Activated CD8-positive, alpha-beta T cell treated with anti-CD3 and anti-CD28 coated beads, Interleukin-2, amount 10 ng/mL, durations not matched to agents 7 days and 5 days (primary cell): ENCODE results near the gene PTPRR. TPM values are rescaled to one million over a fixed set of nuclear protein-coding genes. Genes with fewer than 3 reads are reported as not detected.

ENCODE experiments used
- ATAC-seq: fragments of 150-1000 bp; cut with Tn5 transposase; one replicate; pipeline ENCODE4 v1.10.0; 2021; ENCODE audit warnings: moderate library complexity
- CTCF ChIA-PET: fragments of 350-600 bp; sonication (Branson Sonifier 250); formaldehyde crosslinking; loops from one replicate; lab custom pipeline; 2021; ENCODE audit warnings: antibody characterized with exemption; lab: Charles Lee
- POLR2A ChIA-PET: fragments of 350-600 bp; sonication (Branson Sonifier 250); formaldehyde crosslinking; loops from one replicate; lab custom pipeline; 2021; ENCODE audit warnings: antibody characterized with exemption; lab: Charles Lee
- DNase-seq: peaks from one replicate; pipeline ENCODE4 v3.0.0-alpha.2; 2020
- H3K27ac Mint-ChIP-seq: one replicate; pipeline ENCODE4 v1.8.0; 2021; ENCODE audit warnings: mild to moderate bottlenecking, mixed read lengths
- H3K27me3 Mint-ChIP-seq: one replicate; pipeline ENCODE4 v1.8.0; 2021; ENCODE audit warnings: low read depth, mixed read lengths
- H3K36me3 Mint-ChIP-seq: one replicate; pipeline ENCODE4 v1.8.0; 2021; ENCODE audit warnings: low read depth, mixed read lengths
- H3K4me1 Mint-ChIP-seq: one replicate; pipeline ENCODE4 v1.8.0; 2021; ENCODE audit warnings: low read depth, mixed read lengths
- H3K4me3 Mint-ChIP-seq: one replicate; pipeline ENCODE4 v1.8.0; 2021; ENCODE audit warnings: mild to moderate bottlenecking, mixed read lengths
- H3K9me3 Mint-ChIP-seq: one replicate; pipeline ENCODE4 v1.8.0; 2022; ENCODE audit warnings: mixed read lengths; ENCODE audit not compliant: insufficient read depth
- total RNA-seq, 2 experiments: library from RNA; stranded (reverse); gene quantifications; one replicate each; pipeline ENCODE4 v1.2.3, GENCODE V29; 2021

Gene PTPRR
- total RNA-seq, 2 experiments from 2014 or later, result not detected

DNA sequence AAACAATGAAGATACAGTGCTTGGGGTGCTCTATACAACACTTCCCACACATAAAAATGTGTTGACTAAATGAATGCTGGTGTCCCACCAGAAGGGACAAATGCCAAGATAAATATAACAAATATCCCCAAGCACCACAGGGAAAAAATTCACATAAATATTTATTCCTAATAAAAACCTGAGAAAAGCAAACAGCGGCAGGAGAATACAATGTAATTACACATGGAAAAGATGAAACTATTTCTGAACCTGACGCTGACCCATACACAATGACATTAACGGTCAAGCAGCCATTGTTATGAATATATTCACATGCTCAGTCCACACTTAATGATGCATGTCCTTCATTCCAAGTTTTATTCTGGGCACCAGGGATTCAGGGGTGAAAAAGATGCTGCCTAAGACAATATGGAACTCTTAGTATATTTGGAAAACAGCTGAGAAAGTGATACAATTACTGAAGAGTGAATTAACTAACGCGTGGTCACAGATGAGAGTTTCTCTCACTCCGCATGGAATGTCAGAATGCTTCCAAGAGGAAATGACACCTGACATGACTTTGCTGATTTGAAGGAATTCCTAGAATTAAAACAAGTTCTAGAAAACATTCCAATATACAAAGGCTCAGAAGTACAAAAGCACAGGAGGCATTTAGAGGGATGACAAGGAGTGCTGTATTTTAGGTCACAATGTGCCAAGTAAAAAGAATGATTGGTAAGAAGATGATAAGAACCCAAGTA is 27.9 kb upstream of the PTPRR start:
- DNase-seq, result no peak
- H3K4me1 Mint-ChIP-seq, result no peaks in the 10 kb centered on the region
- no peaks in the 10 kb centered on the region for H3K36me3 Mint-ChIP-seq
- ATAC-seq, result no peak
- H3K9me3 Mint-ChIP-seq, result no peaks in the 10 kb centered on the region
- no peaks in the 10 kb centered on the region for H3K27me3 Mint-ChIP-seq
- ChIA-PET CTCF (no interaction called here), POLR2A (no interaction called here)
- H3K4me3 Mint-ChIP-seq, result no peak overlapping the region
- no peak overlapping the region for H3K27ac Mint-ChIP-seq

DNA sequence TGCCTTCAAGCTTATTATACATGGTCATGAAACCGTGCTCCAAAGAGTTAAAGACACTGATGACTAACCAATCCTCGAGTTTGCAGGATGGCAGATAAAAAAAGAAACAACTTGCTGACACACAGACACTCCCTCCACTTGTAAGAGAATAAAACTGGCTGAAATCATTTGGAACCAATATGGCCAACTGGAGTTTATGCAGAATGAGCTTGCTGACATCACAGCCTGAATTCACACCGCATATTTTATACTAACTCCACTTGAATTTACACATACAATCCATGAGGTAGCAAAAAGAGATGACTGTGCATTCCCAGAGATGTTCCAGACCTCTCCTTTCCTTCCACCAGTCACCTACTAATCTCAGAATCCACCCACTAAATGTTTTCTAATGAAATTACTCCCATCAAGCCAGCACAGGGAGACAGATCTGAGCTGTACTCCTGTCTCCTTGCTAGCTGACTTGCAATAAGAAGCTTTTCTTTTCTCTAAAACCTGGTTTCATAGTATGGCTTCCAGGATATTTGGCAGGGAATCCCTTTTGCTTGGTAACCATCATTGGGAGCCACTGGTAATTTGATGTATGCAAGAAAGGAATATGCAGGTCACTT is 15.8 kb upstream of the PTPRR start:
- Mint-ChIP-seq H3K9me3 (no peaks in the 10 kb centered on the region), H3K4me3 (no peak overlapping the region), H3K27ac (no peak overlapping the region), H3K27me3 (no peaks in the 10 kb centered on the region), H3K4me1 (no peaks in the 10 kb centered on the region), H3K36me3 (no peaks in the 10 kb centered on the region)
- ChIA-PET CTCF (no interaction called here), POLR2A (no interaction called here)
- ATAC-seq (no peak), DNase-seq (no peak)

DNA sequence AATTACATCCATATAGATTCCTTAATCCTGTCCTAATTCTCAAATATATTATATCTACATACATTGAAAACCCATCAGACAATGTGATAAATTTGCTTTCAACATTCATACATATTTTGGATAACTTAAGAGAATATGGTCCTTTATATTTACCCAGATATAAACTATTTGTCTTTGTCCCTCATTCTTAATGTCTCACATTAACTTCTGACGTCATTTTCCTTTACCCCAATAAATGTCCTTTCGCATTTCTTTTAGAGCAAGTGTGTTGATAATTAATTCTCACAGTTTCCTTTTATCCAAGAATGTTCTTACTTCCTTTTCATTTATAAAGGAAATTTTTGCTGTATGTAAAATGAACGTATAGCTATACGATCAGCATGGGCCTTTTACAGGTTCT is 12.6 kb upstream of the PTPRR start:
- Mint-ChIP-seq H3K4me3 (no peak overlapping the region), H3K27me3 (no peaks in the 10 kb centered on the region), H3K27ac (no peak overlapping the region), H3K9me3 (no peaks in the 10 kb centered on the region), H3K4me1 (no peaks in the 10 kb centered on the region), H3K36me3 (no peaks in the 10 kb centered on the region)
- DNase-seq (no peak), ATAC-seq (no peak)
- ChIA-PET POLR2A (no interaction called here), CTCF (no interaction called here)

DNA sequence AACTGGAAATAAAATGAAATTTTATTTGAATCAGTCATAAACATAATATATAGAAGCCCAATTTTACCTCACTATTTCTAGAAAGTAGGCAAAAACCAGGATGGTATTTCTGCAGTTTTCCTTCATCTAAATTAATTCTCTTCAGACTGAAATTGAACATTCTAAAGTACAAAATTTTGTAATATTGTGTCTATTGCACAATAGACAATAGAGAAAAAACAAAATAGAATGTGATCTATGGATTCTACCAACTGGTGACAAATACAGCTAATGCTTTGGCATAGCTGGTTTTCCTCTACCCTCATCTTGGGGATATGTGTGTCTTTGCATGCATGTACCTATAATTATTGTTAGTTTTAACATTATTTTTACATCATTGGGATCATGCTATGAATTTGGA is 8.5 kb upstream of the PTPRR start:
- ATAC-seq (no peak), DNase-seq (no peak)
- Mint-ChIP-seq H3K4me1 (no peaks in the 10 kb centered on the region), H3K27me3 (no peaks in the 10 kb centered on the region), H3K27ac (no peak overlapping the region), H3K9me3 (no peaks in the 10 kb centered on the region), H3K36me3 (no peaks in the 10 kb centered on the region), H3K4me3 (no peak overlapping the region)
- ChIA-PET POLR2A (no interaction called here), CTCF (no interaction called here)

DNA sequence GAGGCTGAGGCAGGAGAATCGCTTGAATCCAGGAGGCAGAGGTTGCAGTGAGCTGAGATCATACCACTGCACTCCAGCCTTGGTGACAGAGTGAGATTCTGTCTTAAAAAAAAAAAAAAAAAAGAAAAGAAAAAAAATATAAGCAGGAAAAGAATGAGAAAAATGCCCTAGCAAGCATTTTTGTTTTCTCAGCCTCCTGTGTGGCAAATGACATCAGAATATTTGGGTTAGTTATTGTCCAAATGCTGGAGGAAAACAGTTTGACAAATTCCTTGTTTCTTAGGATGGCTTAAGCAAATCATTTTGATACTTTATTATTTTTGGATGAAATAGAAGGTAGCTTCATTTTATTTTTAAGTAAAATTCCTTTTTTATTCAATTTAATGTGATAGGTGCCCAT is 7.5 kb upstream of the PTPRR start:
- DNase-seq (no peak), ATAC-seq (no peak)
- ChIA-PET CTCF (no interaction called here), POLR2A (no interaction called here)
- H3K27ac Mint-ChIP-seq, result no peak overlapping the region
- H3K36me3 Mint-ChIP-seq, result no peaks in the 10 kb centered on the region
- H3K4me1 Mint-ChIP-seq, result no peaks in the 10 kb centered on the region
- H3K9me3 Mint-ChIP-seq, result no peaks in the 10 kb centered on the region
- no peaks in the 10 kb centered on the region for H3K27me3 Mint-ChIP-seq
- H3K4me3 Mint-ChIP-seq, result no peak overlapping the region

DNA sequence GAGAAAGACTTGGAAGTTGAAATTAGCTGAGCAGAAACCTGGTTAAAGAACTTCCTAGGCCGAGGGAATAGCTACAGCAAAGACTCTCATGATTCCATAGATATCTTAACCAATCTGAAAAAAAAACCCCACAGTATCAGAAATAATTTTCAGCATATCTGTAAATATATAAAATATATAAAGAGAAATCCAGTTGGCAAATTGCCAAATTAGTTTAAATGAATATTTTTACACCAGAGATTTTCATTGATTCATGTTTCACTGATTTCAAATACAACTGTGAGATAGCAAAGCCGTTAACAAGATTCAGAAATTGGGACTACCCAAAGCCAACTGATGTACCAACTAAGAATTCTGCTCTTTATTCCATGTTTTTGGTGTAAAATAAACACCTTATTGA is 6.8 kb upstream of the PTPRR start:
- DNase-seq (no peak), ATAC-seq (no peak)
- no peaks in the 10 kb centered on the region for H3K36me3 Mint-ChIP-seq
- H3K27ac Mint-ChIP-seq, result no peak overlapping the region
- H3K4me3 Mint-ChIP-seq, result no peak overlapping the region
- POLR2A ChIA-PET, result no interaction called here
- H3K4me1 Mint-ChIP-seq, result no peaks in the 10 kb centered on the region
- no peaks in the 10 kb centered on the region for H3K27me3 Mint-ChIP-seq
- no peaks in the 10 kb centered on the region for H3K9me3 Mint-ChIP-seq
- CTCF ChIA-PET, result no interaction called here

DNA sequence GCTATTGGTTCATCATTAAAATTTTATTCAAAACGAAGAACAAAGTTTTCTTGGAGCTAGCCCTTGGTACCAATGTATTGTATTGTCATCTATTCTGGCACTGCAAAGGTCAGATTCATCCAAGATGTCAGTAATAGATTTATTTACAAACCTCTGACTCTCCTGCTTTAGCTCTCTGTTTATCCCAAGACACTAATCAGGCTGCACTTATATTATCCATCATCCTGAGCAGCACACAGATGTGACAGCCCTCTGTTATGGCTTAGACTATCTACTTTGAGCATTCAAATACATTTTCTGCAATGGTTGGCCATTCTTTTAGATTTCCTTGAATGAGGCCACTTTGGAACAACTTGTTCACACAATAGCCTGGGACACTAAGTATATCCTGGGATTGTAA is 5.0 kb upstream of the PTPRR start:
- Mint-ChIP-seq H3K27ac (no peak overlapping the region), H3K27me3 (no peaks in the 10 kb centered on the region), H3K4me3 (no peak overlapping the region), H3K36me3 (no peaks in the 10 kb centered on the region), H3K4me1 (no peaks in the 10 kb centered on the region), H3K9me3 (no peaks in the 10 kb centered on the region)
- POLR2A ChIA-PET, result no interaction called here
- DNase-seq, result no peak
- CTCF ChIA-PET, result no interaction called here
- no peak for ATAC-seq

DNA sequence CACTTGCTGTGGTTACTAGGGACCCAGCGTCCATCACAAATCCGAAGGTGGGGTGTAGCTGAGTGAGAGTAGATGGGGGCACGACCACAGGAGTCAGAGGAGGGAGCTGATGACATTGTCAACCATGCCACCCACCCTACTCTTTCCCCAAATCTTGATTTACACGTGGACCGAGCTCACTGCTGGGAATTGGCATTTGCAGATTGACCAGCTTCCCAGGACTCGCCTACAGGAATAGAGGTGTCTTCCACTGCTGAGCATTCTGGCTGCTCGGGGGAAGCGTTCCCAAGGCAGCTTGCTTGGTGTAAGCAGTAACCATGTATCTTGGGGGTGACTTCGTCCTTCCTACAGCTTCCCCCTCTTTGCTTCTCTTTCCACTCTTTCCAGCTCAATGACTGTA is 353 bp upstream of the PTPRR start:
- Mint-ChIP-seq H3K4me3 (no peak overlapping the region), H3K27ac (no peak overlapping the region), H3K27me3 (peaks cover 3% of the 10 kb centered on the region), H3K36me3 (no peaks in the 10 kb centered on the region), H3K4me1 (no peaks in the 10 kb centered on the region), H3K9me3 (no peaks in the 10 kb centered on the region)
- CTCF ChIA-PET, result no interaction called here
- POLR2A ChIA-PET, result no interaction called here
- ATAC-seq, result no peak
- no peak for DNase-seq

DNA sequence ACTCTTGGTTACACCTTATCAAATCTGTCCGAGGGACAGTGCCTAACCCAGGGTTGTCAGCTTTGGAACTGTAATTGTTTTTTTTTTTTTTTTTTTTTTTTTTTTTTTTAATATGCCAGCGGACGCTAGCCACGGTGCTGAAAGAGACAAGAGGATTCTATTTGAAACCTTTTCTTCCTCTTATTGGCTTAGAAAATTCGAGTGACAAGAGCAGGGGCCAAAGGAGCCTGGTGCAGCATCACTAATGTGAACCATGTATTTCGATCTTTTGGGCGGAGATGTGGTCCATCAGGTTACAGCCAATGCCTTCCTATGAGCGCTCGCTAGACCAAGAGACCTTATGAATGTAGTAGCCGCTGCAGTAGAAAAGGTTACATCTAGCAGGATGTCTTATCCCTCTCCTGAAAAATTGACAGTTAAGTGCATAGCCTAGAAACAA is 922 bp downstream of the PTPRR start:
- Mint-ChIP-seq H3K36me3 (no peaks in the 10 kb centered on the region), H3K4me3 (no peak overlapping the region), H3K9me3 (no peaks in the 10 kb centered on the region), H3K4me1 (no peaks in the 10 kb centered on the region), H3K27ac (no peak overlapping the region), H3K27me3 (peaks cover 3% of the 10 kb centered on the region)
- no peak for ATAC-seq
- DNase-seq, result no peak
- POLR2A ChIA-PET, result no interaction called here
- CTCF ChIA-PET, result no interaction called here

DNA sequence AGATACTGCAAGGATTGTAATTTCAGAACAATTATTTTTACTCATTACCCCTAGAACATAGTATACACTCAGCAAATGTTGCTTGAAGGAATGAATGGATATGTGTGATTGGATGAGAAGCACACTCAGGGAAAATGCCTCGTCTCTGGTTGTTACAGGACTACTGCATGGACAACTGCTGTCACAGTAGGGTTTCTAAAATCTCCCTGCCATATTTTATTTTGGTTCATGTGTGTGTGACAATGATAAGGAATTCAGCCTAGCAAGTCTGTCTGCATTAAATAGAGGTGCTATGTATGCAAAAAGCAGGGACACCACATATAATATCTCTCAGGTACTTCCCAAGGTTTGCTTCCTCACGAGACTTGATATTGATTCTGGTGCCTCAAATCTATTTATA is 1.4 kb downstream of the PTPRR start:
- Mint-ChIP-seq H3K36me3 (no peaks in the 10 kb centered on the region), H3K4me1 (no peaks in the 10 kb centered on the region), H3K9me3 (no peaks in the 10 kb centered on the region), H3K4me3 (no peak overlapping the region), H3K27ac (no peak overlapping the region), H3K27me3 (peaks cover 3% of the 10 kb centered on the region)
- ATAC-seq (no peak), DNase-seq (no peak)
- ChIA-PET POLR2A (no interaction called here), CTCF (no interaction called here)

DNA sequence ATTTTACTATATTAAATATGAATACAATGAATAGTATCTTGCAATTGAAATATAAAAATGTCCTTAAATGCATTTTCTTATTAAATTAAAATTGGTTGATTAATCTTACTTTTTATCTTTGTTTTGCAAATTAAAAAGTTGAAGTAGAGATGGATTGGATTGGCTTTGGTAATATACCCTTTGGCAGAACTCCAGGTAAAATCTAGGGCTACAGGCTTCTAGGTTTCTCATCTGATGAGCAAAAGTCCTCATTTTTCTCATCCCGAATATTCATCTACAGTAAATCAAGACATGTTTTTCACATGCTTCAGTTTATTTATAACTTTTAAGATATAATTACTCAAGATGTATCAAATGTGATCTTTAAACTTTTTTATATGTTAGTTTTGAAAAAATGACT is 2.2 kb downstream of the PTPRR start:
- ChIA-PET CTCF (no interaction called here), POLR2A (no interaction called here)
- ATAC-seq (no peak), DNase-seq (no peak)
- H3K4me1 Mint-ChIP-seq, result no peaks in the 10 kb centered on the region
- no peaks in the 10 kb centered on the region for H3K9me3 Mint-ChIP-seq
- peaks cover 3% of the 10 kb centered on the region for H3K27me3 Mint-ChIP-seq
- H3K4me3 Mint-ChIP-seq, result no peak overlapping the region
- H3K36me3 Mint-ChIP-seq, result no peaks in the 10 kb centered on the region
- H3K27ac Mint-ChIP-seq, result no peak overlapping the region

DNA sequence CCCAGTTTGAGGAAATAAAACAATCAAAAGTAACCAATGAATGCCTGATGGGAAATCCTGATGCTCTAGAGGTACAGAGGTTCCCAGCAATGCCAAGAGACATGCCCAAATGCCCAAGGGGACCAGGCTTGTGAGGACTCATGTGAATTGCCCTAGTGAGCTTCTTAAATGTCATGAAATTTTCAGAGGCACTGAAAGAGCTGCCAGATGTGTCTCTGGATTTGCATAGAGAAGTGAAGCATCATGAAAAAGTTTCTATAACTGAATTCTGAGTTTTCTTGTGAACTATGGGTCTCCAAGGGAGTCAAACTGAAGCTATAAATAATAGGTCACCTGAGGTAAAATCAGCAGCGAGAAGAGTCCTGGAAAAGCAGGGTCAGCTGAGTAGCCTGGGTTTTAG is 9.9 kb downstream of the PTPRR start:
- DNase-seq (no peak), ATAC-seq (no peak)
- Mint-ChIP-seq H3K4me3 (no peak overlapping the region), H3K9me3 (no peaks in the 10 kb centered on the region), H3K36me3 (no peaks in the 10 kb centered on the region), H3K27ac (no peak overlapping the region), H3K4me1 (no peaks in the 10 kb centered on the region), H3K27me3 (no peaks in the 10 kb centered on the region)
- ChIA-PET CTCF (no interaction called here), POLR2A (no interaction called here)

DNA sequence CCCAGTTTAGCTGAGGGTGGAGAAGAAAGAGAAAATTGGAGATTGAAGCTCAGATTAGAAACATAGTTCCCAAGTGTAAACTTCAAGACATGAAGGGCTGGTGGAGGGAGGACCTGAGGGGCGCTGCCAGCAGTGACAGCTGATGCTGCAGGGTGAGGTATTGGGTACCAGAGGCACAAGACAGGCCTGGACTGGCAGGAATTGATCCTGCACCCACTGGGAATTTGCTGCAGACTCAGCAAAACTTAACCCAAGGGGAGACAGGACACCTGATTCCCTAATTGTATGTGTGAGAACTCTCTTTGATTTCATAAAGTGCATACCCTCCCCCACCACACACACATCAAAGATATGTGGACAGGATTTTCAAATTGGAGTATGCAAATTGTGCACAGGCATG is 11.6 kb downstream of the PTPRR start:
- Mint-ChIP-seq H3K27ac (no peak overlapping the region), H3K36me3 (no peaks in the 10 kb centered on the region), H3K27me3 (no peaks in the 10 kb centered on the region), H3K4me1 (no peaks in the 10 kb centered on the region), H3K9me3 (no peaks in the 10 kb centered on the region), H3K4me3 (no peak overlapping the region)
- ChIA-PET POLR2A (no interaction called here), CTCF (no interaction called here)
- ATAC-seq, result no peak
- no peak for DNase-seq
